GM12801 (cell line): ENCODE data around the gene SZRD1.

Experiments used
- CTCF ChIP-seq: IDR thresholded peaks from one replicate; pipeline ENCODE4 v1.5.1; 2011; ENCODE audit warnings: control low read depth; ENCODE audit not compliant: insufficient read length; ENCODE audit errors: extremely low read depth

SZRD1 gene, protein sequence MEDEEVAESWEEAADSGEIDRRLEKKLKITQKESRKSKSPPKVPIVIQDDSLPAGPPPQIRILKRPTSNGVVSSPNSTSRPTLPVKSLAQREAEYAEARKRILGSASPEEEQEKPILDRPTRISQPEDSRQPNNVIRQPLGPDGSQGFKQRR

GRCh38 chr1:16366722-16367257, at the start of gene SZRD1:
Gene SZRD1 (plus strand): TSS chr1:16367242. CDS start chr1:16367258, 16 bp downstream.
- TF ChIP-seq CTCF: no peak

DNA sequence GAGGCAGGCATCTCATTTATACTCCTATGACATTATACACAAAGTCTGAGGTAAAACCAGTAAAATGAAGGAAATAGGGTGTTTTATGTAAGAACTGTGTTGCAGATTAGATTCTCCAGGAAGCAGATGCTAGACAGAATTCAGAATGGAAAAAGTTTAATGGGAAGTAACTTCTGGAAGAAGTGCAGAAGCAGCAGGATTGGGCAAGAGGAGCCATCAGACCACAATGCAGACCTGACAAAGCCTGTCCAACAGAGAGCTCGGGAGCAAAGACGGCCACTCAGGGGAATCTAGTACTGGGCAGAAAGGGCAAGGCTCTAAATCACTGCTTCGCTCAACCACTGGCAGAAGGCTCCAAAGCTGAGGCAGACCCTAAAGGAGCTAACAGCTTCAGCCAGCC, 48.5 kb upstream of the SZRD1 start:
- no peak for TF ChIP-seq CTCF

- TF ChIP-seq CTCF: no peak
Observed at GRCh38 chr1:16321176-16321867, 45.7 kb upstream of the SZRD1 start.

- no peak for TF ChIP-seq CTCF
Observed at GRCh38 chr1:16324456-16324890, 42.6 kb upstream of the SZRD1 start.

DNA sequence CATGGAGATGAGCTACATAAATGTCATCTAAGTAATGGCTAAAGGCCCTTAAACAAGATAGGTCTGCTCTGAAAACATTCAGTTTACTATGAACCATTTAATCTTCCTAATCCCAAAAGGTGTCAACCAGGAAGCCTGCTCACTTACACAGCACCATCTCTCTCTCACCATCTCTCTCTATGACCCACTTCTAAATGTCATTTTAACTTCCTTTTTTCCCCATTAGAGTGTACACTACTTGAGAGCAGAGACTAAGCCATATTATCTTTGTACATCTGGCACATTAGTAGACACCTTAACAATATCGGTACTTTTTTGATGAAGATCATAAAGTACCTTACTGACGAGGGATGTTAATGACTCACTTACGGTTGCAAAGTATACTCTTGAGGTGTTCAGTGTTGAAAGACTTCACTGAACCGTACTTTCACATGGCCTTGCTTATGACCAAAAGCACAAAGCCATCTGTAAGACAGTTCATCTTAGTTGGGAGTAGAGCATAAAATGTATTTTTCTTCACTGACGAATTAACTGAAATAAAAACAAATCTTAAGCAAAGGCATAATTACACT, 40.1 kb upstream of the SZRD1 start:
- TF ChIP-seq CTCF: no peak

- no peak for TF ChIP-seq CTCF
Observed at GRCh38 chr1:16334655-16335340, 32.2 kb upstream of the SZRD1 start.

GRCh38 chr1:16338961-16339360, 28.1 kb upstream of the SZRD1 start:
- no peak for TF ChIP-seq CTCF
